Measurements from ENCODE around the gene HOXB2.
A peak's percentile ranks its signal among the peaks of the same experiment; 100 is the strongest.

HOXB2 gene

DNA sequence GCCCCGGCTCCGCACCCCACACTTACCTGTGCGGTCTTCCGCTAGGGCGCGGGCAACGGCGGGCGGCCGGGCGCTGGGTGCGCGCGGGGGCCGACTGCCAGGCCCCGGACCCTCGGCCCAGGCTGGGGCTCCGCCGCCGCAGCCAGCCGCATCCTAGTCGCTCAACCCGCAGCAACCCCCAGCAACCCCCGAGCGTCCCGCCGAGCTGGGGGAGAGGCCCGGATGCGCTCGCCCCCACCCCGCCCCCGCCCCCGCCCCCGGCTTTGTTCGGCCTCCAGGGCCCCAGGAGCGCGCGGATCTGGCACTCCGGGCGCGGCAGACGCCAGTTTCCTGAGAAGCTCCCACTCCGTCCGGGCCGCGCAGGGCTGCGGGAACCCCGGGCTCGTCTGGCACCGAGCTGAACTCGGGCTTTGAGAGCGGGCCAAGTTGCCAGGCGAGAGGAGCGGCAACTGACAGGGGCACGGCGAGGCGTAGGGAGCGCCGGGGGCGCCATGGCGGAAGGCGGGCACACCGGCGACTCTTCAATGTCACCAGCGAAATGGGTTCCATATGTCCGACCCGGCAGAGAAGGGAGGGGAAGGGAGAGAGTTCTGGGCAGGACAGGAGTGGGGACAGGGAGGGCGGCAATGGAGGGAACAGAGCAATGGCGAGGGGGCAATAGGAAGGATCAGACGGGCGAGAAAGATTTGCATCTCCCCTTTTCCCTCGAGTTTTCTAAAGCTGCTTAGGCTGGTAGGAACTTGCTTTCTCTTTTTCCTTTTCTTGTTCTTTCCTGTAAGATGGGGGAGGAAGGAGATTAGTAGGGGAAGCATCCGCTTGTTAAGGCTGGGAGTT, 19.5 kb upstream of the HOXB2 start:
- Mint-ChIP-seq H3K27me3 (ENCODE audit: low read depth) (peaks cover 12% of the 10 kb centered on the region), H3K4me3 (peak overlapping the region; percentile 6), H3K9me3 (no peaks in the 10 kb centered on the region), H3K27ac (no peak overlapping the region), H3K4me1 (ENCODE audit: low read depth) (peaks cover 11% of the 10 kb centered on the region), H3K36me3 (ENCODE audit: low read depth) (peaks cover 11% of the 10 kb centered on the region)

DNA sequence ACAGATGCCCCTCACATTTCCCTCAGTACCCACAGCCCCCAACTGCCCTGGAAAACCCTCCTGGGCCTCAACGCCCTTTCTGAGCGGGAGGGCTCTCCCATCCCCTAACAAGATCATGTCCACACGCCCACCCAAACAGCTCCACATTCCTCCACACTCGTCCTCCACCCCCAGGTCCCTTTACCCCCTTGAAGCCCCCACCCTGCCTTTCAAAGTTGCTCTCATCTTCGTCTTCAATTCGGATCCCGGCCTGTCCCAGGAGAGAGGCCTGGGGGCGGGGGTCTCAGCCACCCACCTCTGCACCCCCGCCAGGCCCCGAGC, 18.9 kb upstream of the HOXB2 start:
- H3K9me3 Mint-ChIP-seq: no peaks in the 10 kb centered on the region
- H3K4me3 Mint-ChIP-seq: no peak overlapping the region
- peaks cover 12% of the 10 kb centered on the region for H3K36me3 Mint-ChIP-seq (ENCODE audit: low read depth)
- H3K4me1 Mint-ChIP-seq (ENCODE audit: low read depth): peaks cover 11% of the 10 kb centered on the region
- H3K27ac Mint-ChIP-seq: no peak overlapping the region
- peaks cover 17% of the 10 kb centered on the region for H3K27me3 Mint-ChIP-seq (ENCODE audit: low read depth)

DNA sequence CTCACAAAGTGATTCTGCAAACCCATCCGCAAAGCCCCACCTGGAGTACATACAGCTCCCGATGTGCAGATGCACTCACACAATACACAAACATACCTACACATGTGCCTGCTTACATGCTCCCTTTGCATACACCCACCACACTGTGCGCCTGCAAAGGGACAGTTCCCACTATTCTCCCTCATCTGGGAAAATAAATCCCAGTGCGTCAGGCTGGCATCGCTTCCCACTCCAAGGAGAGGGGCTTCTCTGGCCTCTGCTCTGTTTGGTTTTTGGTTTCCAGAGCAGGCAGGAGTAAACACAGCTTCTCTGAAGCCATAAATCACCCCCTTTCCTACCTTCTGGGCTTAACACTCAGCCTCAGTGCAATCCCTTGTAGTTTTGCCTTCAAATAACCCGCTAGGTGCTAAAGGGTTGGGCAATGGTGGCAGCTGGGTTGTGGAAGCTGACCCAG, 18.5 kb upstream of the HOXB2 start:
- peaks cover 13% of the 10 kb centered on the region for H3K36me3 Mint-ChIP-seq (ENCODE audit: low read depth)
- H3K9me3 Mint-ChIP-seq: no peaks in the 10 kb centered on the region
- H3K4me3 Mint-ChIP-seq: no peak overlapping the region
- H3K27me3 Mint-ChIP-seq (ENCODE audit: low read depth): peaks cover 21% of the 10 kb centered on the region
- H3K27ac Mint-ChIP-seq: no peak overlapping the region
- peaks cover 8% of the 10 kb centered on the region for H3K4me1 Mint-ChIP-seq (ENCODE audit: low read depth)

DNA sequence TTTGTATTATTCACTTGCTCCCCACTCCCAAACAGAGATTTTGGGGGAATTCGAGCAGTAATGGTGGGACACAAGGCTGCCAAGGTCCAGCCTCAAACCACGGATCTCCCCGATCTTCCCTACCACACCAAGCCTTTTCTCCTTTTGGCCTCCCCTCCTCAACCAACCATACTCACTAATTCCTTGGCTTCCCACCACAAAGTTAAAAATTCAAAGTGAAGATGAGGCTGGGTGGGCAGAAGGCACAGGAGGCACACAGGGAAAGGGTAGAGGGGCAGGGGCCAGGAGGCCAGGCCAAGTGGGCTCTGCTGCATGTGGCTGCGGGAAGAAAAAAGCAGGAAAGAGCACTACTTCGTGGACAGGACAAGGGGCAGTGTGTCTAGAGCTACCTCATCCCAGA, 18.0 kb upstream of the HOXB2 start:
- Mint-ChIP-seq H3K4me1 (ENCODE audit: low read depth) (peaks cover 5% of the 10 kb centered on the region), H3K27me3 (ENCODE audit: low read depth) (peaks cover 26% of the 10 kb centered on the region), H3K27ac (no peak overlapping the region), H3K4me3 (no peak overlapping the region), H3K36me3 (ENCODE audit: low read depth) (peaks cover 14% of the 10 kb centered on the region), H3K9me3 (no peaks in the 10 kb centered on the region)

DNA sequence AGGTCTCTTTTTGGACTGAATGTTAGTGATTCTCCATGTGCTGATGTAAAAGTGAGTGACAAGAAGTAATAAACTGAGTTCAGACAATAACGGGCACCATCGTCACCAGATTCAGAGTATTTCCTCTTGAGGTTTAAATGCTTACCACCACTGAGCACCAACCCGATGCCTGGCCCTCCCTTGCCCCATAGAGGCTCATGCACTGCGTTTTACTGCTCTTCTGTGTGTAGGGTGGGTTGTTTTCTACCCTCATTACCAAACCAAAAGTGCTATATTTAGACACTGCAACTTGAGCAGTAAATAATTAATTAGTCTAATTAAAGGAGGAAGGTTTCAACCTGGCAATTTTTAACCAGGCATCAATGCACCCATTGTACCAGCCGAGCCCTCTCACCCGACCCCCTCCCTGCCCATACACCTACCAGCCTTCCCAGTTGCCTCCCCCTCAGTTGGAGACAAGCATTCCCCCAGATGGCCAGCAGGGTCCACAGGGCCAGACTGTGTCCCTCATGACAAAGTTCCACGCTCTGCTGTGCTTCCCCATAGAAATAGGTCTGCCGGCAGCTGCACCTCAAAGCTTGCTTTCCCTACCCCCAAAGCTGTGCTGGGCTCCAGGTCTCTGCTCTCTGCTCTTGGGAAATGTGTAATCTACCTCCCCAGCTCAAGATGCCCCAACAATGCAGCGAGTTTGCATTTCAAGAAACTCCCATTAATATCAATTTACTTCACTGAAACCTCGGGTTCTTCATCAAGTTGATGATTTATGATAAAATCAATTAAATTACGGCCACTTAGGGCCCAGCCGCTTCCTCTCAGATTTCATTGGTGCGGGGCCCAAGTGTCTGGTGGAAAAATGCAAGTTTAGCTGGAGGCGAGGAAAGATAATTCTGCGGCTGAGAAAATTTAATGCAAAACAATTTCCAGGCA, 17.2 kb upstream of the HOXB2 start:
- peaks cover 5% of the 10 kb centered on the region for H3K4me1 Mint-ChIP-seq (ENCODE audit: low read depth)
- peaks cover 15% of the 10 kb centered on the region for H3K36me3 Mint-ChIP-seq (ENCODE audit: low read depth)
- H3K9me3 Mint-ChIP-seq: no peaks in the 10 kb centered on the region
- H3K27me3 Mint-ChIP-seq (ENCODE audit: low read depth): peaks cover 30% of the 10 kb centered on the region
- H3K27ac Mint-ChIP-seq: no peak overlapping the region
- no peak overlapping the region for H3K4me3 Mint-ChIP-seq

DNA sequence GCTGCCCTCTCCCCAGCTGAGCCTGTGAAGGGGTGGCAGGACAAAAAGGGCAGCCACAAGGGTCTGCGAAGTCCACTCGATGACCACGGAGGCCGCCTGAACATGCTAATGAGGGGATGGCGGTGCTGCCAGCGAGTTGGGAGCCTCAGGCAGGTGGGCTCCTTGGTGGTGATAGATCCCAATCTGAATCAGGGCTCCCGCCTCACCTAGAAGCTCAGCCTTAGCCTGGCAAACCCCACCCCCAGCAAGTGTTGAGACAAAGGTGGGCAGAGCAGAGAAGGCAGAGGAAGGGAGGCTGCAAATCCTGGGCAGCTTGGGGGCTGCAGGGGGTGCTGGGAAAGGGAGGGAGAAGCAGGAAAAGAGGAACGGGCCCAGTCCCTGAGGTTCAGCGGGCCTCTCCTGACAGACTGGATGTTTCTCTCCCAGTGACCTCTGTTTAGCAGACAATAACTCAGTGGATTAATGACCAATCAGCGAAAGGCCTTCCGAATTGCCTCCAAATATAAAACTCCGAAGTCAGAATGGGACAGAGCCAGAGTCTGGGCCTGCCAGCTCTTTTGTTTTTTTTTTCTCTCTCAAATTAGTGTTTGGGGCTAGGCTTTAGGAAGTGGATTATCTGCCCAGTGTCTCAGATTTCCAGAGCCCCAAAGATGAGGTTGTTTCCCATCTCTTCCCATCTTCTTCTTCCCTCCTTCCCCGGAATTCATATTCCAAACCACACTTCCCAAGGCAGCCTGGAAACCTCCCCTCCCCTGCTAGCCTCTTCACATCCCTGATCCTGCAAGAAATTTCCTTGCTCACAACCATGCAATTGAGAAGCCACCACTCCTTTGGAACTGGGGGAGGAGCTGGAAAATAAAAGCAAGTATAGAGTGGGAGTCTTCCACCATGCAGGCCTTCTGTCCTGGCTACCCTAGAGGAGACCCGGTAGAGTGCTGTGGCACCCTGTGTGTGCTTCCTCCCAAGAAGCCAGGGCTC, 15.2 kb upstream of the HOXB2 start:
- Mint-ChIP-seq H3K27me3 (ENCODE audit: low read depth) (peaks cover 49% of the 10 kb centered on the region), H3K9me3 (no peaks in the 10 kb centered on the region), H3K27ac (no peak overlapping the region), H3K36me3 (ENCODE audit: low read depth) (peaks cover 24% of the 10 kb centered on the region), H3K4me1 (ENCODE audit: low read depth) (peaks cover 17% of the 10 kb centered on the region), H3K4me3 (no peak overlapping the region)

DNA sequence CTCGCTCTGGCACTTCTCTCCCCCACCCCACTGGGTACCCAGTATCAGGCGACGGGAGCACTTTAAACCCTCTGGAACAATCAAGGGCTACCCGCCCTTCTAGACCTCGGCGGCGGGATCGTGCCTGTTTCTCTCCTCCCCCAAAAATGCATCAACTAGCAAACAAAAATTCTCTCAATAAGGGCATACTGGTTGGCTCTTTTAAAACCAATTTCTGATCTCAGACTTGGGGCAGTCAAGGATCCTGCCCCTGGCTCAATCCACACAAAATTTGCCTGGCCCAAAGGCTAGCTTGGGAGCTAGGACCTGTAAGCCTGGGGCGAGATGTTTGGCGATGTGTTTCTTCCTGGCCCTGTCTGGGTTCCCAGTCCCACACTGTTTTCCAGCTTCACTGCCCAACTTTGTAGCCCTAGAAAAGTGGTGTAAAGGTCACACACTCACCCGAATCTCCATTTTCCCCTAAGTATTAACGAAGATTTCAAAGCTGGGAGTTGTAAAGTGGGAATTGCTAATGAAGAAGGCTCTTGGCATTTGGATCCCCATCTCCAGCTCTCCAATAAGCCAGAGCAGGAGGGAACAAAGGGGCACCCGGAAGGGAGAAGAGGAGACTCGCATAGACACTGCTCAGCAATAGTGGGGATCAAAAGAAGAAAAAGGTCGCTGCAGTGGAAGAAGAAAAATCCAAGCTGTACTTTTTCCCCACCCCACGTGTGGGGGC, 14.4 kb upstream of the HOXB2 start:
- H3K36me3 Mint-ChIP-seq (ENCODE audit: low read depth): peaks cover 24% of the 10 kb centered on the region
- peaks cover 19% of the 10 kb centered on the region for H3K4me1 Mint-ChIP-seq (ENCODE audit: low read depth)
- peaks cover 50% of the 10 kb centered on the region for H3K27me3 Mint-ChIP-seq (ENCODE audit: low read depth)

DNA sequence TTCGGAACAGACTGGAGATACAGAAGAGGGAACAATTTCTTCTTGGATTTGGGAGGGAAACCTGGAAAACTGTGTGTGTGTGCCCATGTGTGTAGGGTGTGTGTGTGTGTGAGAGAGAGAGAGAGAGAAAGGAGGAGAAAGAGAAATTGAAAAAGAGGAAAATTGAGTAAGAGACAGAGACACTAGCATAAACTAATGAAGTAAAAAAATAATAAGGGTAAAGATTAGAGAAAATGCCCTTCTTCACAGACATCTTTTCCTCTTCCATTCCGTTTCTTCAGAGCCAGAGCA, 13.9 kb upstream of the HOXB2 start:
- no peak overlapping the region for H3K4me3 Mint-ChIP-seq
- no peak overlapping the region for H3K27ac Mint-ChIP-seq
- peaks cover 19% of the 10 kb centered on the region for H3K4me1 Mint-ChIP-seq (ENCODE audit: low read depth)
- peaks cover 25% of the 10 kb centered on the region for H3K36me3 Mint-ChIP-seq (ENCODE audit: low read depth)
- H3K27me3 Mint-ChIP-seq (ENCODE audit: low read depth): peaks cover 52% of the 10 kb centered on the region
- H3K9me3 Mint-ChIP-seq: no peaks in the 10 kb centered on the region

More for the DNA sequence above, 14.4 kb upstream of the HOXB2 start:
- Mint-ChIP-seq H3K4me3 (no peak overlapping the region), H3K9me3 (no peaks in the 10 kb centered on the region), H3K27ac (no peak overlapping the region)

DNA sequence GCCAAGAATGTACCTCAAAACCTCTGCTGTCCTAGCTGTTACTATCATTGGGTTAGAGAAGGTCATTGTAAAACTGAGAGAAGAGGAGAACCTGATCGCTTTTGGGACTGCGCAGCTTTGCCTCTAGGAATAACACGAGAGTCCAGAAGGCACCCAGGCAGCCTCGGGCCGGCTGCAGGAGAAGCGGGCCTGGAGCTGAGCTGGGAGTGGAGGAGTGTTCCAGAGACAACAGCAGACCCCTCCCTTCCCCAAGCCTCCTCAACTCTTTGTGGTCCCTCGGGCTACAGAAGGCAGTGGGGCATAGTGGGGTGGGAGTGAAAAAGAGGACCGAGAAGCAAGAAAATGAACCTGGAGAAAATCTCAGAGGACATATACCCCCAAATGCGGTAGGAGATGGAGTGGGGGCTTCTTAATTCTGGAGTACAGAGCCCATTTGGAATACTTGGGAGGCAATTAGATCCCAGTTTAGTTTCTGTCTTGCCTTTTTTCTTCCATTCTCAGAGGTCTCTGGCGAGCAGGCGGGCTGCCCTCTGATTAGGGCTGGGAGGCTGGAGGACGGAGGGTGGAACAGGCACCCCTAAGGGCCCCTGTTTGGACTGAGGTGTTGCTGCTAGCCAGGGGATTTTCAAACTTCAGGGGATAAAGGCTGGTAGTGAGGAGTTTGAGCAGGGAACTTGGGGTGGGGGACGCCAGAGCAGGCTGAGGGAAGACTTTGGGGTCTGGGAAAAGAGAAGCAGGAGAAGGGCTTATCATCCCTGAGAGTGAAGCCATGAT, 13.3 kb upstream of the HOXB2 start:
- peaks cover 49% of the 10 kb centered on the region for H3K27me3 Mint-ChIP-seq (ENCODE audit: low read depth)
- peaks cover 27% of the 10 kb centered on the region for H3K36me3 Mint-ChIP-seq (ENCODE audit: low read depth)
- H3K4me1 Mint-ChIP-seq (ENCODE audit: low read depth): peaks cover 19% of the 10 kb centered on the region
- H3K4me3 Mint-ChIP-seq: no peak overlapping the region
- H3K9me3 Mint-ChIP-seq: no peaks in the 10 kb centered on the region
- no peak overlapping the region for H3K27ac Mint-ChIP-seq

DNA sequence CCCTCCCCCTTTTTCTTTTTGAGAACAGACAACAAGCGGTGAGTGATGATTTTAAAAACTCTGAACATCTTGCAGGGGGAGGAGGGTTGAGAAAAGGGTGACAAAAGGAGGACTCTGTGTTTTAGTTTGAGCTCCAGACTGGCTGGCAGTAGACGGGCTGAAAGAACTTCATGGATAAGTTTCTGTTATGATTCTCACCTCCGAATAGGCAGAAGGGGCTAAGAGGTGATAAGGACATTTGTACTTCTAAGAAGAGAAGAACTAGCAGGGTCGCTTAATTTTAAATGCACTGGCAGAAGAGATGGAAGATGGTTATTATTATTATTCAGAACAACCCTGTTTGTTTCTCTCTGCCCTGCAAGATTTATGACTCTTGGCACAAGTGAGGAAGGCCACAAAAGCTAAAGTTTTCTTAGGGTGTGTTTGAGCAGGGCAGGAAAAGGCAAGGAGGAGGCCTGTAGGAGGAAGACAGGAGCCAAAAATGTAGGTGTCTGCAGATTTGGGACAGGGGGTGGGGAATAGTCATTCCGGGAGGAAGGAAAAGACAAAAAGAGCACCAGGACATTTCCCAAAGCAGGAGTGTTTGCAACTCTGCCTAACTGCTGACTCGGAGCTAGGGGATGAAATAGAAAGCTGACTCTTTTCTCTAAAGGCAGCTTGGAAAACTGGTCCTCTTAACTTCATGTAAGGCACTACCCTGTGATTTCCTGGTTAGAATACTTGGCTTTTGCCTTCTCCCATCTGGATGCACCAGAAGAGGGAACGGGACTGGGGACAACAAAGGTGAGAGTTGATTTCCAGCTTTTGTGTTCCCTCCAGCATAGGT, 11.9 kb upstream of the HOXB2 start:
- H3K4me3 Mint-ChIP-seq: no peak overlapping the region
- H3K27me3 Mint-ChIP-seq (ENCODE audit: low read depth): peaks cover 46% of the 10 kb centered on the region
- no peak overlapping the region for H3K27ac Mint-ChIP-seq
- no peaks in the 10 kb centered on the region for H3K9me3 Mint-ChIP-seq
- H3K36me3 Mint-ChIP-seq (ENCODE audit: low read depth): peaks cover 27% of the 10 kb centered on the region
- H3K4me1 Mint-ChIP-seq (ENCODE audit: low read depth): peaks cover 18% of the 10 kb centered on the region

DNA sequence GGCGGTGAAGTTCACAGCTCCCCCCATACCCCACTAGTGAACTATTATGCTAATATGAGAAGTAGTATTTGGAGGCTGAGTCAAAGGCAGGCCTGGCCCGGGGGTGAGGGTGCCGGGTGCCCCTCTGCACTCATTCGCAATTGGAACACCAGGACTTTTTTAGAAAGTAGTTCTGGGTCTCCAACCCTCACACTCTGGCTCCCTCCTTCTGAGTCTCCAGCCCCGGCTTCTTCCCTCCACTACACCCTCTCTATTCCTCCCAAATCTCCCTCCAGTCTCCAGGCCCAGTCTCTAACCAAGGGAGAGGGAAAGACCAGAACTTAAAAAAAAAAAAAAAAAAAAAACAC, 11.3 kb upstream of the HOXB2 start:
- peaks cover 46% of the 10 kb centered on the region for H3K27me3 Mint-ChIP-seq (ENCODE audit: low read depth)

DNA sequence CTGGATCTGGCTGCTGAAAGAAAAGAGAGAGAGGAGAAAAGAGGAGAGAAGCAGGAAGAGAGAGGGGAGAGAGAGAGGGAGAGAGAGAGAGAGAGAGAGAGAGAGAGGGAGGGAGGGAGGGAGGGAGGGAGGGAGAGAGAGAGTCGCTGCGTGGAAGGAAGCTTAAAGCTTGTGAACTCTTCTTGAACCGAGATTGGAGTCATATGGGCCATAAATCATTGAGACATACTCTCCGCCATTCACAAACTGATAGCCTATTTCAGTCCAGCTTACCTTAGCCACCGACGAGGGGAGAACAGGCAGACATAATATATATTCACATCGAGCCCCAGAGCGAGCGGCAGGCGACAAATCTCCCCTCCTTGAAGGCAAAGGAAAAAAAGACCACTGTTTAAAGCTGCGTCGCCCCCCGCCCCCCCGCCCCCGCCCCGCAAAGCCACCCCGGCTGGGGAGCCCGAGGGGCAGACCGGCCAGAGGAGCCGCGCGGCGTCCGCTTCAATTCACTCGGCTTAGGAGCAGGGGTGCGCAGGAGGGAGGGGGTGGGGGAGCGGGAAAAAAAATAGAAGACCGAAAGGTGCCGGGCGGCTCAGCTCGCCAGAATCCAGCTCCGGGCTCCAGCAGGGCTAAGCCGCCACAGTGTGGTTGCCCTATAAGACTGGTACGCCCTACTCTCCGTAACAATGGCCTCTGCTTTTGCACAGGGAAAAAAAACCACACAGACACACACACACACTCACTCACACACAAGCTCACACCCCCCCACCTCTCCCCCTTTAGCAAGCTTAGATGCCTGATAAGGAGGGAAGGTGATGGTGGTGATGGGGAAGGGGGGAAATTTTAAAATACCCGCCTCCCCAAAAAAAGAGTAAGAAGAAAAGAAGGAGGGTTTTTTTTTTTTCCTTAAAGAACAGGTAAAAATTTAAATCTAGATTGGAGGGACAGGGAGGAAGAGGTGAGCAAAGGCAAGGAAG, 10.6 kb upstream of the HOXB2 start:
- peak overlapping the region; percentile 85 for H3K4me3 Mint-ChIP-seq
- H3K36me3 Mint-ChIP-seq (ENCODE audit: low read depth): peaks cover 27% of the 10 kb centered on the region
- H3K9me3 Mint-ChIP-seq: no peaks in the 10 kb centered on the region
- peaks cover 46% of the 10 kb centered on the region for H3K27me3 Mint-ChIP-seq (ENCODE audit: low read depth)
- H3K27ac Mint-ChIP-seq: no peak overlapping the region
- H3K4me1 Mint-ChIP-seq (ENCODE audit: low read depth): peaks cover 13% of the 10 kb centered on the region

More for the DNA sequence above, 11.3 kb upstream of the HOXB2 start:
- Mint-ChIP-seq H3K4me1 (ENCODE audit: low read depth) (peaks cover 14% of the 10 kb centered on the region), H3K4me3 (no peak overlapping the region), H3K9me3 (no peaks in the 10 kb centered on the region), H3K36me3 (ENCODE audit: low read depth) (peaks cover 27% of the 10 kb centered on the region), H3K27ac (no peak overlapping the region)
